Motor neuron (in vitro differentiated cells): ENCODE measurements around the gene CCDC17. TPM values are rescaled to one million over a fixed set of nuclear protein-coding genes. Genes with fewer than 3 reads are reported as not detected.

Experiments
- ATAC-seq, 8 experiments: fragments of 200-7000 bp; cut with Tn5 transposase; replicated peaks in 6 of 8; 2 replicates each; pipeline ENCODE4 v1.8.0; 2021; ENCODE audit warnings: mild to moderate bottlenecking in 8 of 8, moderate library complexity in 8 of 8
- H3K27ac ChIP-seq, 2 donors: fragments of 250-450 bp; sonication (Bioruptor Pico); 2 replicates each; pipeline ENCODE4 v1.9.0; 2021; ENCODE audit warnings: antibody characterized with exemption in 2 of 2, mild to moderate bottlenecking in 2 of 2, moderate library complexity in 1 of 2
- H3K4me1 ChIP-seq, 2 donors: fragments of 250-450 bp; sonication (Bioruptor Pico); replicated peaks in 1 of 2; 2 replicates each; pipeline ENCODE4 v1.6.1; 2021; ENCODE audit warnings: antibody characterized with exemption in 2 of 2, mild to moderate bottlenecking in 2 of 2, moderate library complexity in 1 of 2
- H3K4me3 ChIP-seq, 5 donors: fragments of 250-450 bp; sonication (Bioruptor Pico); 2 replicates each; pipeline ENCODE4 v1.9.0; 2021; ENCODE audit warnings: antibody characterized with exemption in 5 of 5, mild to moderate bottlenecking in 5 of 5, moderate library complexity in 4 of 5
- WGBS, 10 experiments: fragments of 450-650 bp; shearing (Covaris generic); methylation state at CpG; one replicate each; pipeline ENCODE4 v1.0.0; 2022; 5-methylcytosine and 5-hydroxymethylcytosine counted together
- in situ Hi-C, 9 experiments: fragments of 400-800 bp; cut with MboI; loops; one replicate each; pipeline ENCODE4 v1.15.0; 2021; ENCODE audit warnings: low sequenced_read_pairs in 9 of 9, low pct_unique_long_range_greater_than_20kb in 2 of 9; ENCODE audit not compliant: unreplicated experiment in 9 of 9
- total RNA-seq, 8 experiments: library from RNA; unstranded; fragments of 300-600 nt; gene quantifications; 2 replicates each; pipeline versions ENCODE4 v1.2.3 to v1.2.4, GENCODE V29; 2022

The CCDC17 gene
- total RNA-seq, 8 experiments from 2014 or later, result 0.15 to 4.8 (median 1.2) TPM

GRCh38 chr1:45644661-45645060 is 20.8 kb upstream of the CCDC17 start:
- 73 to 100% (median 99%) methylated on average over 2 of the region's 2 CpGs; no CpG with 5 or more reads in 2 of the 10 experiments for WGBS, 10 experiments
- ATAC-seq, result no peak
- H3K4me3 ChIP-seq, result no peak overlapping the region
- no peaks in the 10 kb centered on the region for H3K4me1 ChIP-seq
- H3K27ac ChIP-seq, result no peak overlapping the region
- in situ Hi-C loops, result no loop called here

DNA sequence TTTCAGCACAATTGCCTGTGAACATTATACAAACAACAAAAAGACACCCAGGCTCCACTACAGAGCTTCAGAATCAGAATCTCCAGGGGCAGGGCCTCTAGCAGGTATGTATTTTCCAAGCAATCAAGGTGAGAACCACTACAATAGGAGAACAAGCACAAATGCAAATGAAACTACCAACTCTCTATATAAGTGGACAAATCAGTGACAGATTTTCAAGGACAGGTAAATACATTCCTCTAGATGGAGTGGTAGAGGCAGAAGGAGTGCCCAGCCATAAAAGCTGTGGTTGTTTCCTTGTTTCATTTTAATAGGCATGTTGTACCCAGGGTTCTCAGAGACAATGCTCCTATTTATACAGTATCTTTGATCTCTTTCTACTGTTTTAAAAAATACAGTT is 20.1 kb upstream of the CCDC17 start:
- Histone ChIP-seq H3K4me3 (no peak overlapping the region), H3K4me1 (no peaks in the 10 kb centered on the region), H3K27ac (no peak overlapping the region)
- ATAC-seq, result no peak
- in situ Hi-C loops, result no loop called here

DNA sequence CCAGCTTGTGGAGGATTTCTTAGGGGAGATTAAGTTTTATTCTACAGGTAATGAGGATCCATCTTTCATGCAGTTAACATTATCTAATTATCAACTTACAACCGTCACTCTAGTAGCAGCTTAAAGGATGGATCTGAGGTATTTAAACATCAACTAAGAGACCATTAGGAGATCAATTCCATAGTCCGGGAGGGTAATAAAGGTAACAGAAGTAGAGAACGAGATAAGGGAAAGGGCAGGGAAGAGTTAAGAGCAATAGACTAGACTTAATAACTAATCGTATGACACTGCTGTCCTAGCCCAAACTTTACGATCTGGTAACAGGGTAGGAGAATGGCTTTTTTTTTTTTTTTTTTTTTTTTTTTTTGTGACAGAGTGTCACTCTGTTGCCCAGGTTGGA is 19.5 kb upstream of the CCDC17 start:
- ATAC-seq, result no peak
- WGBS, 10 experiments, result 50 to 100% (median 78%) methylated on average over 2 to 5 of the region's 5 CpGs; no CpG with 5 or more reads in 1 of the 10 experiments
- in situ Hi-C loops, result no loop called here
- Histone ChIP-seq H3K4me3 (no peak overlapping the region), H3K4me1 (no peaks in the 10 kb centered on the region), H3K27ac (no peak overlapping the region)

DNA sequence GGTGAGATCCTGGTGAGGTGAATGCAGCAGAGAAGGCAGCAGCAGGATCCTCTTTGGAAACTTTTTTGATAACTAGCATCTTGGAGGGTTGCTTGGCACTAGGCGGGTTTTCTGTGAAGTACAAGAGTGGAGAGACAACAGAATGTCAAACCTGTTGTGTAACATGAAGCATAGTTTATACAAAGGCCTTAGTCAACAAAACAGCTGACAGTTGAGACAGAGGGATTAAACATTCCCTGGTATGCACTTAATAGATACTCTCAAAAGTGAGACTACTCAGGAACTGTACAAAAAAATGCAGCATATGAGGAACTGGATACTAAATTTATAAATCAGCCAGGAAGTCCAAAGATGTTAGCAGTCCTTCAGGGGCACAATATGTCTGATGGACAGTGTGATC is 16.4 kb upstream of the CCDC17 start:
- in situ Hi-C loops, result no loop called here
- no peak overlapping the region for H3K27ac ChIP-seq
- 88 to 100% (median 100%) methylated on average over 1 of the region's 1 CpG; no CpG with 5 or more reads in 2 of the 10 experiments for WGBS, 10 experiments

DNA sequence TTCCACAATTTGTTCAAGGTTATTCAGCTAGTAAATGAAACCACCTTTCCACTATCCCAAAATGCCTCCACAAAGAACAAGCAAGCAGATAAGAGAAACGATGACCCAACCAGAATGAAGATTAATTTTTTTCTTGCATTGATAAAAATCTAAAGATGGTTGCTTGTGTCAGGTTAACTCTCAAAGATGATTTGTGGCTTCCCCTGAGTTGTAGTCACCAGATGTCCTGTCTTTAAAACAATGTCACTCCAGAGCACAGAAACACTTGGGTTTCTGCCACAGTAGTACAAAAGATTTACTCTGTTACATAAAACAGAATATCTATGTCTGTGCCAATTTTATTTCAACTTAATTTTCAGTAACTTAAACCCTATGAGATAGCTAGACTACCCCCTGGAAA is 11.4 kb upstream of the CCDC17 start:
- ATAC-seq, result no peak
- in situ Hi-C loops, result no loop called here
- H3K4me3 ChIP-seq, result no peak overlapping the region
- 20 to 100% (median 94%) methylated on average over 1 of the region's 1 CpG; no CpG with 5 or more reads in 2 of the 10 experiments for WGBS, 10 experiments
- no peaks in the 10 kb centered on the region for H3K4me1 ChIP-seq
- no peak overlapping the region for H3K27ac ChIP-seq

More for the DNA sequence above, 16.4 kb upstream of the CCDC17 start:
- H3K4me1 ChIP-seq, result no peaks in the 10 kb centered on the region
- H3K4me3 ChIP-seq, result no peak overlapping the region
- no peak for ATAC-seq

GRCh38 chr1:45630429-45630828 is 6.6 kb upstream of the CCDC17 start:
- in situ Hi-C loops, result no loop called here
- H3K4me1 ChIP-seq, result no peaks in the 10 kb centered on the region
- no peak overlapping the region for H3K4me3 ChIP-seq
- no peak overlapping the region for H3K27ac ChIP-seq
- WGBS, 10 experiments, result 90 to 100% (median 100%) methylated on average over 1 of the region's 1 CpG; no CpG with 5 or more reads in 4 of the 10 experiments
- no peak for ATAC-seq

DNA sequence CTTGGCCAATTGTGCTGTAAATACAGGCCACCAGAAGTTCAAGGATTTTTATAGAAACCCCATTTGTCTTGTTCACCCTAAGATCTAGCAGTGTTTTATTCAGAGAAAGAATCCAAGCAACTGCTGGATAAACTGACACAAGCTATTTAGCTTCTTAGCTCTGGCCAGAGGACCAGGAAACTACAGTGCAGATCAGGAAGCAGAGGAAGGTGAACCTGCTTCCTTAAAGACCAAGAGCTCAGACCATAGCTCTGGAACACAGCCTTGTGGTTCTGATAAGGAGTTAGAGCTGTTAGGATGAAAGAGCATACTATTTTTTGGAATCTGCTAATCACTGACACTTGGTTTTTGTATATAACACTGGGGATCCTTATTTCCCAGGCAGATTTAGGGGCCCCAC is 5.2 kb upstream of the CCDC17 start:
- no peak overlapping the region for H3K27ac ChIP-seq
- in situ Hi-C loops, result no loop called here

DNA sequence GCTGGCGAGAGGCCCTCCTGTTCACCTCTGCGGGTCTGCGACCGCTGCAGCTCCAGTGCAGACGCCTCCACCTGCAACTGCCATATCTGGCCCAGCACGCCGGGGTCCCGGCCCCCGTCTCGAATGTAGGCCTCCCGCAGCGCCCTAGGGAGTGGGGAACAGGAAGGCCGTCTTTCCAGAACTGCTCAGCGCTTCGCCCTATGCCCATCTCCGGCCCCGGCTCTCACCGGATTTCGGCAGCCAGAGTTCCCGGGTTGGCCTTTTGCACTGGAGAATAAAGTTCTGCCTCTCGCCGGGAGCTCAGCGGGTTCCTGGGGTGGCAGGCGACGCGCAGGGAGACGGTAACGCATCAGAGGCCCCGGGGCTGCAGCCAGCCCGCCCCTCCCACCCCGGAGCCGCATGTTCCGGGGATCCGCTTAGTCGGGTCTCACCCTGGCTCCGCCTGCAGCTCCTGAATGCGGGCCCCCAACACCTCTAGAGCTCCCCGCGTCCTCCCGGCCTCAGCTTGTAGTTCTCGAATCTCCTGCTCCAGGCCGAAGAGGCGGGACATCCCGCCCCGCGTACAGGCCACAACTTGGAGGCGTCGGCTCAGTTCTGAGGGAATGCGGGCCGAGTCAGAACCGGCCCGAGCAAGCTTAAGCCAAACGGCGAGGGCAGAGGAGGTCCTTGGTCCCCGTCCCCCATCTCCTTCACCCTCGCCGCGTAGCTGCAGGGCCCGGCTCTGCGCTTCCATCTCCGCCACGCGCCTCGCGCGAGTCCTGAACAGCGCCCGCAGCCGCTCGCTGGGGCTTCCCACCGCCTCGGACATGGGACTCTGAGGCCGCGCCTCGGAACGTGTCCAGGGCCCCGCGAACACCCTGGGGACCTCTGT is 1.1 kb downstream of the CCDC17 start:
- peak overlapping the region in 1 of 2 donors; percentile 48 for H3K27ac ChIP-seq
- peak in 3 of 8 experiments; percentile 21 to 23 (median 22) for ATAC-seq
- 40 to 96% (median 92%) methylated on average over 2 to 37 of the region's 78 CpGs; no CpG with 5 or more reads in 5 of the 10 experiments for WGBS, 10 experiments
- H3K4me1 ChIP-seq, result no peaks in the 10 kb centered on the region
- no peak overlapping the region for H3K4me3 ChIP-seq
- in situ Hi-C loops, result no loop called here

More for the DNA sequence above, 5.2 kb upstream of the CCDC17 start:
- H3K4me1 ChIP-seq, result no peaks in the 10 kb centered on the region
- H3K4me3 ChIP-seq, result no peak overlapping the region
- ATAC-seq, result no peak

DNA sequence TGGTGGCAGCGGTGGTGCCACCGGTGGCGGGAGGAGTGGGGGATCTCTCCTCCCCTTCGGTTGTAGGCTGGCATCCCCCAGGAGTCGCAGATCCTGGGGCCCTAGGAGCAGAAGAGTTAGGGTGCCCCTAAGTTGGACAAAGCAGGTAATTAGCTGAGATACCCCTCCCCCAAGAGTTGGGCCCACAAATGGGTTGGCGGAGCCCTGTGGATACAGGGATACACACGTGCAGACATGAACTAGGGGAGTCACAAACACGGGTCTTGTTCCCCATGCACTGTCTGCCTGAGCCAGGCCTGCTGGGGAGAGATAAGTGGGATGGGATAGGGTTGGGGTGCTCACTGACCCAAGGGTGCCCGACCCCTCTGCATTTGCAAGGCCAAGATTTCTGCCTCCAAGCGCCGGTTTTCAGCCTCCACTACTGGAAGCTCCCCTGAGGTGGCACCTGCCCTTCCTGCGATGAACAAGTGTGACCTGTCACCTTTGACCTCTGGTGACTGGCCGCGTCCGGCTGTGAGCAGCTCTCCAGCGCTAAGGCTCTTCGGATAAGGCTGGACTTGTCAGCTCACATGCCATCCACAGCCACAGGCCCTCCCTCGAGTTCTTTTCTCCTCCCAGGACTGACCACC is 1.8 kb downstream of the CCDC17 start:
- Histone ChIP-seq H3K4me1 (no peaks in the 10 kb centered on the region), H3K27ac (peak overlapping the region in 1 of 2 donors; percentile 8), H3K4me3 (no peak overlapping the region)
- peak in 5 of 8 experiments; percentile 12 to 33 (median 26) for ATAC-seq
- in situ Hi-C loops, result no loop called here
- 40 to 100% (median 80%) methylated on average over 1 to 15 of the region's 18 CpGs; no CpG with 5 or more reads in 3 of the 10 experiments for WGBS, 10 experiments

- Histone ChIP-seq H3K27ac (no peak overlapping the region), H3K4me3 (no peak overlapping the region), H3K4me1 (no peaks in the 10 kb centered on the region)
- WGBS, 10 experiments, result no CpG with 5 or more reads among the region's 3 CpGs
- peak in 5 of 8 experiments; percentile 5 to 15 (median 11) for ATAC-seq
- in situ Hi-C loops, result no loop called here
Measured at GRCh38 chr1:45621501-45621836, 2.4 kb downstream of the CCDC17 start.

- WGBS, 10 experiments, result 40 to 96% (median 90%) methylated on average over 1 to 14 of the region's 17 CpGs; no CpG with 5 or more reads in 3 of the 10 experiments
- Histone ChIP-seq H3K27ac (no peak overlapping the region), H3K4me3 (no peak overlapping the region), H3K4me1 (no peaks in the 10 kb centered on the region)
- ATAC-seq, result peak in 4 of 8 experiments; percentile 2 to 16 (median 8)
- in situ Hi-C loops, result no loop called here
Measured at GRCh38 chr1:45620588-45621500, 3.0 kb downstream of the CCDC17 start.

DNA sequence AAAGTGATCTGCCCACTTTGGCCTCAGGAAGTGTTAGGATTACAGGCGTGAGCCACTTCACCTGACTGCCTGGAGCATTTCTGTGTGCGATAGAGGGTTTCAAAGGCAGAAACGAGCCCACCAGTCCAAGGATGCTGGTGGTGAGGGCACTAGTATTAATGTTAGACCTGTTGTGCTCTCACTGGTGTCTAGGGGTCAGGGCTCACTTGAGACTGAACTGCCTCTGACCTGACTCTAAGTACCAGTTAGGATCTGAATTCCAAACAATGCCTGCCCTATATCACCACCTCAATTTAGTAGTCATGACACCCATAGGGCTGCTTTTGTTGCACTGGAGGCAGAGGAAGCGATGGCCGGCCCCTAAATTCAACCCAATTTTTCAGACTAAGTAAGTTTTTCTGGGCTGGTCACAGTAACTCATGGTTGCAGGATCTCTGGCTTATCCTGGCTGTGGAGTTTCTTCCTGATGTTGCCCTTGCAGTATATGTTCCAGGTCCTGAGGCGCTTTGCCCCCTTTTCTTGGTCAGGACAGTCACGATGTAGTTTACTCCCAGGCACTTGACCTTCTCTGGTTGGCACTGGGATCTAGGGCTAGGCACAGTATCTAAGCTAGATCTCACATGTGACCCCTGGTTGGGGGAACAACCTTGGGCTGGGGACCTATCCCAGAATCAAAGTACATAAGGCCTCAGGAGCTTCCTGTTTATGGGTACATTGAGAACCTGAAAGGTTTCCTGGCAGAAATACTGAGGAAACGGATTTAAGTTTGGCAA is 4.5 kb downstream of the CCDC17 start:
- Histone ChIP-seq H3K4me1 (no peaks in the 10 kb centered on the region), H3K4me3 (no peak overlapping the region), H3K27ac (no peak overlapping the region)
- in situ Hi-C loops, result no loop called here
- 66 to 100% (median 82%) methylated on average over 1 to 7 of the region's 8 CpGs; no CpG with 5 or more reads in 1 of the 10 experiments for WGBS, 10 experiments
- no peak for ATAC-seq
